Stimulated activated naive CD8-positive, alpha-beta T cell treated with anti-CD3 and anti-CD28 coated beads, Interleukin-15, Interleukin-2, amounts not matched to agents 100 ng/mL and 50 ng/mL, for 24 hours (primary cell): Measurements from ENCODE around the gene NRGN.

Source experiments
- H3K27ac Mint-ChIP-seq: one replicate; pipeline ENCODE4 v1.8.0; 2021; ENCODE audit warnings: mild to moderate bottlenecking, mixed read lengths
- H3K27me3 Mint-ChIP-seq: one replicate; pipeline ENCODE4 v1.8.0; 2021; ENCODE audit warnings: mixed read lengths
- H3K36me3 Mint-ChIP-seq: one replicate; pipeline ENCODE4 v1.8.0; 2021; ENCODE audit warnings: low read depth, mixed read lengths
- H3K4me1 Mint-ChIP-seq: one replicate; pipeline ENCODE4 v1.8.0; 2021; ENCODE audit warnings: low read depth, mixed read lengths
- H3K4me3 Mint-ChIP-seq: one replicate; pipeline ENCODE4 v1.8.0; 2021; ENCODE audit warnings: mild to moderate bottlenecking, mixed read lengths
- H3K9me3 Mint-ChIP-seq: one replicate; pipeline ENCODE4 v1.8.0; 2021; ENCODE audit warnings: mixed read lengths

NRGN gene

GRCh38 chr11:124739479-124740276 is at the start of gene NRGN:
TSS of gene NRGN (plus strand) at chr11:124739942. CDS start at chr11:124740085, 143 bp downstream.
- H3K36me3 Mint-ChIP-seq, result no peaks in the 10 kb centered on the region
- no peaks in the 10 kb centered on the region for H3K9me3 Mint-ChIP-seq
- no peak within 1 kb of the TSS for H3K27ac Mint-ChIP-seq
- H3K27me3 Mint-ChIP-seq, result peaks cover 8% of the 10 kb centered on the region
- peaks cover 14% of the 10 kb centered on the region for H3K4me1 Mint-ChIP-seq
- peak within 1 kb of the TSS; percentile 81 for H3K4me3 Mint-ChIP-seq

- Mint-ChIP-seq H3K4me3 (no peak overlapping the region), H3K27ac (no peak overlapping the region), H3K9me3 (no peaks in the 10 kb centered on the region), H3K4me1 (no peaks in the 10 kb centered on the region), H3K27me3 (no peaks in the 10 kb centered on the region), H3K36me3 (no peaks in the 10 kb centered on the region)
These were observed 46.6 kb upstream of the NRGN start for GRCh38 chr11:124693142-124693541.

DNA sequence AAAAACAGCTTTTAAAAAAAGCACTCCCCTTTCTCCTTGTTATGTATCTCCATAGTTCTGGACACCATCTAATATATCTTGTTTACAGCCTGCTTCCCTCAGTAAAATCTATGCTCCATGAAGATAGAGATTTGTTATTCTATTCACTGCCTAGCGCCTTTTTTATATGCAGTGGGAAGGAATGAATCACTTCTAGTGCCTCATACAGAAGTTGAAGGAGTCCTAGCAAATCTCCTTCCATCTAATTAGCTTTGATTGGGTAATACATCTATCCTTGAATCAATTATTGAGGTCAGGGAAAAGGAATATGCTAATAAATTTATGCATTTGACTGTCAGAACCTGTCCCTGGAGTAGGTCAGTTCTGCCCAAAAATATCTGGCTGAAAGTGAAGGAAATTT is 40.2 kb upstream of the NRGN start:
- Mint-ChIP-seq H3K4me3 (no peak overlapping the region), H3K27me3 (peaks cover 18% of the 10 kb centered on the region), H3K4me1 (no peaks in the 10 kb centered on the region), H3K36me3 (no peaks in the 10 kb centered on the region), H3K9me3 (peaks cover 7% of the 10 kb centered on the region), H3K27ac (no peak overlapping the region)

- Mint-ChIP-seq H3K27me3 (peaks cover 18% of the 10 kb centered on the region), H3K36me3 (no peaks in the 10 kb centered on the region), H3K27ac (no peak overlapping the region), H3K4me3 (no peak overlapping the region), H3K4me1 (no peaks in the 10 kb centered on the region), H3K9me3 (peaks cover 7% of the 10 kb centered on the region)
These were observed 39.7 kb upstream of the NRGN start for GRCh38 chr11:124700028-124700427.

- Mint-ChIP-seq H3K9me3 (peaks cover 5% of the 10 kb centered on the region), H3K36me3 (peaks cover 12% of the 10 kb centered on the region), H3K27ac (no peak overlapping the region), H3K4me1 (no peaks in the 10 kb centered on the region), H3K27me3 (peaks cover 7% of the 10 kb centered on the region), H3K4me3 (no peak overlapping the region)
These were observed 31.9 kb upstream of the NRGN start for GRCh38 chr11:124707829-124708228.

DNA sequence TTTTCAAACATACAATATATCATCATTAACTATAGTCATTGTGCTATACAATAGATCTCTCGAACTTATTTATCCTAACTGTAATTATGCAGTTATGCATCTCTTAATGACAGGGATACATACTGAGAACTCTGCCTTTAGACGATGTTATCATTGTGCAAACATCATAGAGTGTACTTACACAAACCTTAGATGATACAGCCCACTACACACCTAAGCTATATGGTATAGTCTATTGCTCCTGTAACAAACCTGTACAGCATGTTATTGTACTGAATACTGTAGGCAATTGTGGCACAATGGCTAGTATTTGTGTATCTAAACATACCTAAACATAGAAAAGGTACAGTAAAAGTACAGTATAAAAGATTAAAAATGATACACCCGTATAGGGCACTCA is 27.4 kb upstream of the NRGN start:
- Mint-ChIP-seq H3K27me3 (peaks cover 33% of the 10 kb centered on the region), H3K36me3 (peaks cover 7% of the 10 kb centered on the region), H3K9me3 (peaks cover 5% of the 10 kb centered on the region), H3K4me3 (no peak overlapping the region), H3K4me1 (peaks cover 2% of the 10 kb centered on the region), H3K27ac (no peak overlapping the region)

DNA sequence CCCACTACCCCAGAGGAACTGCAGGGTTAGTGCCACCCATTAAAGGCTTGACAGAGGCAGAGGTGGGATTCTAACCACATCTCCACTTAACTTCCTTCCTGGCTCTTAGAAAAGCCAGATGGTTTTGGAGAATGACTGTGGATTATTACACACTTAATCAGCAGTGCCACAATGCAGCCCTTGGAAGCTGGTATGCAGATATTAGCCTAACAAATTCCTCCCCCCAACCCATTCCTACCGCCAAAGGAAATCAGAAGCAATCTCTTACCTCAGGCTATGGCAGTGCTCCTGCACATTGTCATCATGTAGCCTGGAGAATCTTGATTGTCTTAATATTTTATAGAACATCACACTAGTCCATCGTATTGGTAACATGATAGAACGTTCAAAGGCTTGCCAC is 23.2 kb upstream of the NRGN start:
- H3K9me3 Mint-ChIP-seq, result no peaks in the 10 kb centered on the region

DNA sequence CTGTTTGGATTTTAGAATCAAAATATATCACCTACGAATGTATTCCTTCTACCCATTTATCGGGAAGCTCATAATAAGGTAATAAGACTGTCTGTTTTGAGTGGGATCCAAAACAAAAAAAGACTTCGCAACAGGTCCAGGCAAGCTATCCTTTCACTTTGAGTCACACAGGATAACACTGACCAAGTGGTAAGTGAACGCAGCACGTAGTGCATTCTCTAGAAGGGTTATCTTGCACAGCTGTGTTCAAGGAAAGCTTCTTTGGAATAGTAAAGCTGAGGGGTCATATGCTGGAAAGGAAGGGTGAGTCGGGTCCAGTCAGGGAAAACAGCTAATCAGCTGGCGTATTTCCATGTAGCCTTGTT is 22.3 kb upstream of the NRGN start:
- H3K27me3 Mint-ChIP-seq, result peaks cover 59% of the 10 kb centered on the region
- H3K4me3 Mint-ChIP-seq, result peak overlapping the region; percentile 74
- H3K36me3 Mint-ChIP-seq, result no peaks in the 10 kb centered on the region
- H3K4me1 Mint-ChIP-seq, result peaks cover 24% of the 10 kb centered on the region
- no peak overlapping the region for H3K27ac Mint-ChIP-seq
- H3K9me3 Mint-ChIP-seq, result no peaks in the 10 kb centered on the region

More for the DNA sequence above, 23.2 kb upstream of the NRGN start:
- Mint-ChIP-seq H3K27ac (no peak overlapping the region), H3K4me1 (peaks cover 16% of the 10 kb centered on the region), H3K27me3 (peaks cover 59% of the 10 kb centered on the region), H3K36me3 (no peaks in the 10 kb centered on the region), H3K4me3 (no peak overlapping the region)

DNA sequence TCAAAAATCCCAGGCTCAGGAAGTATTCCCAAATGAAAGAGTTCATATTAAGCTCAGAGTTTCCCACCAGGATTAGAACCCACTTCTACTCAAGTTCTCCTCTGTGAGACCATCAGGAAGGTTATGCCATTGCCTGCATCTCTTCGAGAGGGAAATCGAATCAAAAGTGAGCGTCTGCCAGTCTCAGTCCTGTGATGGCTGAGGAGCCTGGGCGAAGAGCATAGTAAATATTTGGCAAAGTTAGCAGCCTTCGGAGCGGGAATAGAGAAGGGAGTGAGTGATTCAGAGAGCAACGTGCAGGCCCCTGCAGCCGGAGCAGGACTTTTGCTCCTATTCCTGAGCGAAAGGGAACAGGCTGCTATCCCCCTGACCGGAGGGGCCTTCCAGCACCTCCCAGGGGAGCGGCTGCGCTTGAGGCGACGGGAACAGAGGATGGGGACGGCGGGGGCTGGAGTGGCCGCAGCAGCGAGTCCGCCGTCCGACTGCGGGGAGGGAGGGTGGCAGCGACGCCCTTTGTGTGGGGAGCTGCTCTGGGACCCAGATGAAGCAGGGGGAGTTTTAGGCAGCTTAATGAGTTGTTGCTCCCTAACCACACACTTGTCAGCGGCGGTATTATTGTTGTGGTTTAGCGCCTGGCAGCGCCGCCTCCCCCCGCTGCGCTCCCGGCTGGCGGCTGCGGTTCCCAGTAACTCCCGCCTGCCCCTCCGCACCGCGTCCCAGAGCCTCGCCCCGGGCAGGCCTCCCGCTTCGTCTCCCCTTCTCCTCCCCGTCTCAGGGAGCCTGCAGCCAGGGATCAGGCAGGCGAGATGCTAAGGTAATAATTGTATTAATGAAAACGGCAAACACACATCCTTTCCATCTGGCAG is 21.7 kb upstream of the NRGN start:
- Mint-ChIP-seq H3K27ac (no peak overlapping the region), H3K27me3 (peaks cover 59% of the 10 kb centered on the region), H3K4me3 (peak overlapping the region; percentile 74), H3K36me3 (no peaks in the 10 kb centered on the region), H3K9me3 (no peaks in the 10 kb centered on the region), H3K4me1 (peaks cover 27% of the 10 kb centered on the region)

DNA sequence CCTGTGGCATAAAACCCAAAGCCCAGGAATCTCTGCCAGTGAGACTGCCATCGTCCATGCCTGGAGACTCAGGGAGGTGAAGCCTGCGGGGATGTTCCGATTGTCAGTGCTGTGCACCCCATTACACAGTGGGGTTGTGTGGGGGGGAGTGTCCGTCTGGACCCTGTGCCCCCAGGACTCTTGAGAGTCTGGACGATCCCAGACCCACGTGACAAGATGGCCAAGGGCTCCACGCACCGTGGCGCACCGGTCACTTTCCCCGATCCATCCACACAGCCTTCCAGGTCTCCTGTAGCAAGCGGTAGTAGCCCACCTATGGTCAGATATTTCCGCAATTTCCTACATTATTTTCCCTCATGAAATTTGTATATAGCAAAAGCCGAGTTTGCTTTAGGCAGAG is 20.9 kb upstream of the NRGN start:
- H3K27me3 Mint-ChIP-seq, result peaks cover 59% of the 10 kb centered on the region
- no peak overlapping the region for H3K27ac Mint-ChIP-seq
- H3K36me3 Mint-ChIP-seq, result no peaks in the 10 kb centered on the region
- no peak overlapping the region for H3K4me3 Mint-ChIP-seq
- H3K4me1 Mint-ChIP-seq, result peaks cover 27% of the 10 kb centered on the region
- no peaks in the 10 kb centered on the region for H3K9me3 Mint-ChIP-seq

- no peak overlapping the region for H3K4me3 Mint-ChIP-seq
- H3K9me3 Mint-ChIP-seq, result no peaks in the 10 kb centered on the region
- H3K36me3 Mint-ChIP-seq, result no peaks in the 10 kb centered on the region
- H3K4me1 Mint-ChIP-seq, result peaks cover 32% of the 10 kb centered on the region
- no peak overlapping the region for H3K27ac Mint-ChIP-seq
- H3K27me3 Mint-ChIP-seq, result peaks cover 52% of the 10 kb centered on the region
These were observed 20.2 kb upstream of the NRGN start for GRCh38 chr11:124719534-124719933.

GRCh38 chr11:124722176-124722575 is 17.6 kb upstream of the NRGN start:
- Mint-ChIP-seq H3K4me3 (no peak overlapping the region), H3K9me3 (no peaks in the 10 kb centered on the region)

DNA sequence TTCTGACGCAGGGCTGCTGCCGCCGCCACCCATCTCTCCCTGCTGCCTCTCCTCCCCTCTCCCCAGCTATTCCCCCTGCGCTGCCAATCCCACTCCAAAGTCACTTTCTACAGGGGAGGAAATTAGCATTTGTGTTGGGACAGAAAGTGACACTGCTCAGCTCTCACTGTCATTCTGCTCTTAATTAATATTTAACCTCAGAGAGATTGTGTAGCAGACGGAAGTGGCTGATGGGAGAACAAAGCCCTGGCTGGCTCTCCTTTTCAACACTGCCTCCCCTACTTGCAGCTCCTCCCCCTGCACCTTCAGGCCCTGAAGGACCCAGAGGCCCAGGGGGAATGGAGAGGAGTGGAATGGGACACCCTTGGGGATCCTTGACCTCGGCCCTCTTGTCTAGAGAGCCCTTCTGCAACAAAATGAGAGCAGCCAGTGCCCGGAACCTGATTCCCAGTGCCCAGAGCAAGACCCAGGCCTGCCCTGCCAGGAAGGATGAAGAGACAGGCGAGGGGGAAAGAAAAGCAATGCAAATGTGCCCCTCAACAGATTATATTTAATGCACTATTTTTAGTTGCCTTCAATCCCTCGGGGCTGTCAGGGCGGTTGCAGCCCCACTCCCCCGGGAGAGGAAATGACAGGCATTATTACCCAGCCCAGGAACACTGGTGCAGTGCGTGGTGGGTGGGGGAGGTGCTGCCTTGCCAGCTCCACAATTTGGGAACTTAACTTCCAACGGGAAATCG is 14.6 kb upstream of the NRGN start:
- Mint-ChIP-seq H3K27me3 (peaks cover 14% of the 10 kb centered on the region), H3K4me3 (no peak overlapping the region), H3K36me3 (no peaks in the 10 kb centered on the region), H3K9me3 (no peaks in the 10 kb centered on the region), H3K27ac (no peak overlapping the region), H3K4me1 (peaks cover 38% of the 10 kb centered on the region)

More at GRCh38 chr11:124722176-124722575, 17.6 kb upstream of the NRGN start:
- H3K4me1 Mint-ChIP-seq, result peaks cover 47% of the 10 kb centered on the region
- H3K27ac Mint-ChIP-seq, result no peak overlapping the region
- peaks cover 38% of the 10 kb centered on the region for H3K27me3 Mint-ChIP-seq
- H3K36me3 Mint-ChIP-seq, result no peaks in the 10 kb centered on the region

GRCh38 chr11:124725719-124726105 is 14.0 kb upstream of the NRGN start:
- no peak overlapping the region for H3K4me3 Mint-ChIP-seq
- peaks cover 12% of the 10 kb centered on the region for H3K27me3 Mint-ChIP-seq
- H3K27ac Mint-ChIP-seq, result no peak overlapping the region
- H3K9me3 Mint-ChIP-seq, result no peaks in the 10 kb centered on the region
- no peaks in the 10 kb centered on the region for H3K36me3 Mint-ChIP-seq
- H3K4me1 Mint-ChIP-seq, result peaks cover 38% of the 10 kb centered on the region

- Mint-ChIP-seq H3K27me3 (peaks cover 6% of the 10 kb centered on the region), H3K27ac (no peak overlapping the region), H3K4me3 (no peak overlapping the region)
These were observed 12.3 kb upstream of the NRGN start for GRCh38 chr11:124727474-124727873.

More at GRCh38 chr11:124727474-124727873, 12.3 kb upstream of the NRGN start:
- H3K36me3 Mint-ChIP-seq, result no peaks in the 10 kb centered on the region
- H3K9me3 Mint-ChIP-seq, result no peaks in the 10 kb centered on the region
- peaks cover 22% of the 10 kb centered on the region for H3K4me1 Mint-ChIP-seq
